ENCODE measurements around the gene GGA2.

The GGA2 gene, protein sequence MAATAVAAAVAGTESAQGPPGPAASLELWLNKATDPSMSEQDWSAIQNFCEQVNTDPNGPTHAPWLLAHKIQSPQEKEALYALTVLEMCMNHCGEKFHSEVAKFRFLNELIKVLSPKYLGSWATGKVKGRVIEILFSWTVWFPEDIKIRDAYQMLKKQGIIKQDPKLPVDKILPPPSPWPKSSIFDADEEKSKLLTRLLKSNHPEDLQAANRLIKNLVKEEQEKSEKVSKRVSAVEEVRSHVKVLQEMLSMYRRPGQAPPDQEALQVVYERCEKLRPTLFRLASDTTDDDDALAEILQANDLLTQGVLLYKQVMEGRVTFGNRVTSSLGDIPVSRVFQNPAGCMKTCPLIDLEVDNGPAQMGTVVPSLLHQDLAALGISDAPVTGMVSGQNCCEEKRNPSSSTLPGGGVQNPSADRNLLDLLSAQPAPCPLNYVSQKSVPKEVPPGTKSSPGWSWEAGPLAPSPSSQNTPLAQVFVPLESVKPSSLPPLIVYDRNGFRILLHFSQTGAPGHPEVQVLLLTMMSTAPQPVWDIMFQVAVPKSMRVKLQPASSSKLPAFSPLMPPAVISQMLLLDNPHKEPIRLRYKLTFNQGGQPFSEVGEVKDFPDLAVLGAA

DNA sequence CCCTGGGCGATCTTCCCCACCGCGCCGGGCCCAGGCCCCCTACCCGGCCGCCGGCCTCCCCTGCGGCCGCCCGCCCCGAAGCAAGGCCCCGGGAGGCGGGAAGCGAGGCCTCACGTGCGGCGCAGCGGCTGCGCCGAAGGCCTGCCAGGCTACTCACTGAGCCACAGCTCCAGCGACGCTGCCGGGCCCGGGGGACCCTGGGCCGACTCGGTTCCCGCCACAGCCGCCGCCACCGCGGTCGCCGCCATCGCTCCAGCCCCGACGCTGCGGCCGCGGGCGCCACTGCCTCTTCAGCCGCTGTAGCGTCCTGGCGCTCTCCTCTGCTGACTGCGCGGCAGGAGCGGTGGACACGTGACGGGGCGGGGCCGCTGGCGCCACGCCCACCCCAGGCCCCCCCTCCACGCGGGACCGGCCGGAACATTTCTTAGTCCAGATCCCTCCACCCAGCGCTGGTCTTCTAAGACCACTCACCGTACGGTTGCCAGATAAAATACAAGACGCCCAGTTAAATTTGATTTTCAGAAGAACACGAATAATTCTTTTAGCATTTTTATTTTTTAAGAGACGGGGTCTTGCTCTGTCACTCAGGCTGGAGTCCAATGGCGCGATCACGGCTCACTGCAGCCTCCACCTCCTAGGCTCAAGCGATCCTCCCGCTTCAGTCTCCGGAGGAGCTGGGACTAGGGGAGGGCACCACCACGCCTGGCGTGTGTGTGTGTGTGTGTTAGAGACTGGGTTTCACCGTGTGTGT, at the start of gene GGA2:
Gene GGA2 (minus strand): TSS at position 331 of the 751 bp plus-strand sequence. CDS start 83 bp downstream, at position 248.
- POLR2A ChIA-PET = interaction anchor here (0.6 to 1.6 kb wide), 5 partner anchors 21 to 1912 kb away, joined by 3 to 7 read pairs (median 5); partner anchors contain the start of genes EARS2 and UBFD1
- TF ChIP-seq, protein P1, sequence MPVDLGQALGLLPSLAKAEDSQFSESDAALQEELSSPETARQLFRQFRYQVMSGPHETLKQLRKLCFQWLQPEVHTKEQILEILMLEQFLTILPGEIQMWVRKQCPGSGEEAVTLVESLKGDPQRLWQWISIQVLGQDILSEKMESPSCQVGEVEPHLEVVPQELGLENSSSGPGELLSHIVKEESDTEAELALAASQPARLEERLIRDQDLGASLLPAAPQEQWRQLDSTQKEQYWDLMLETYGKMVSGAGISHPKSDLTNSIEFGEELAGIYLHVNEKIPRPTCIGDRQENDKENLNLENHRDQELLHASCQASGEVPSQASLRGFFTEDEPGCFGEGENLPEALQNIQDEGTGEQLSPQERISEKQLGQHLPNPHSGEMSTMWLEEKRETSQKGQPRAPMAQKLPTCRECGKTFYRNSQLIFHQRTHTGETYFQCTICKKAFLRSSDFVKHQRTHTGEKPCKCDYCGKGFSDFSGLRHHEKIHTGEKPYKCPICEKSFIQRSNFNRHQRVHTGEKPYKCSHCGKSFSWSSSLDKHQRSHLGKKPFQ (tag by site-specific recombination; IDR thresholded peaks at IDR 0.05) = no peak
- TF ChIP-seq ZNF266 (tag by site-specific recombination; IDR thresholded peaks at IDR 0.05; ENCODE audit: low read depth) (no peak), RBAK (tag by site-specific recombination; IDR thresholded peaks at IDR 0.05) (no peak), ZNF335 (tag by site-specific recombination; conservative IDR thresholded peaks at IDR 0.05) (peak; percentile 81), ZNF214 (tag by site-specific recombination; IDR thresholded peaks at IDR 0.05; ENCODE audit: borderline replicate concordance) (no peak), ZBTB17 (tag by site-specific recombination; IDR thresholded peaks at IDR 0.05) (peak; percentile 63; the same call in 1 of the 2 replicates), ZNF184 (tag by site-specific recombination; IDR thresholded peaks at IDR 0.05) (peak; percentile 32; the same call in 1 of the 2 replicates), ZNF664 (tag by site-specific recombination; IDR thresholded peaks at IDR 0.05) (no peak), ZBTB8A (tag by site-specific recombination; IDR thresholded peaks at IDR 0.05) (no peak), ZNF341 (tag by site-specific recombination; IDR thresholded peaks at IDR 0.05; ENCODE audit: low read depth) (no peak), ZNF585B (tag by site-specific recombination; IDR thresholded peaks at IDR 0.05) (no peak), ZXDB (tag by site-specific recombination; IDR thresholded peaks at IDR 0.05) (peak; percentile 36; the same call in 1 of the 2 replicates), ZNF324 (tag by site-specific recombination; IDR thresholded peaks at IDR 0.05) (no peak), KLF7 (tag by site-specific recombination; IDR thresholded peaks at IDR 0.05; ENCODE audit: borderline replicate concordance) (no peak), EGR2 (tag by site-specific recombination; IDR thresholded peaks at IDR 0.05; ENCODE audit: low read depth) (no peak), WT1 (tag by site-specific recombination; IDR thresholded peaks at IDR 0.05) (no peak), SALL2 (tag by site-specific recombination; IDR thresholded peaks at IDR 0.05; ENCODE audit: borderline replicate concordance) (no peak), ZNF555 (tag by site-specific recombination; conservative IDR thresholded peaks at IDR 0.05) (no peak), KLF1 (tag by site-specific recombination; IDR thresholded peaks at IDR 0.05) (peak; percentile 49)
- TF ChIP-seq, protein P2, sequence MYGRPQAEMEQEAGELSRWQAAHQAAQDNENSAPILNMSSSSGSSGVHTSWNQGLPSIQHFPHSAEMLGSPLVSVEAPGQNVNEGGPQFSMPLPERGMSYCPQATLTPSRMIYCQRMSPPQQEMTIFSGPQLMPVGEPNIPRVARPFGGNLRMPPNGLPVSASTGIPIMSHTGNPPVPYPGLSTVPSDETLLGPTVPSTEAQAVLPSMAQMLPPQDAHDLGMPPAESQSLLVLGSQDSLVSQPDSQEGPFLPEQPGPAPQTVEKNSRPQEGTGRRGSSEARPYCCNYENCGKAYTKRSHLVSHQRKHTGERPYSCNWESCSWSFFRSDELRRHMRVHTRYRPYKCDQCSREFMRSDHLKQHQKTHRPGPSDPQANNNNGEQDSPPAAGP (tag by site-specific recombination; IDR thresholded peaks at IDR 0.05) = no peak
- TF ChIP-seq, protein P3, sequence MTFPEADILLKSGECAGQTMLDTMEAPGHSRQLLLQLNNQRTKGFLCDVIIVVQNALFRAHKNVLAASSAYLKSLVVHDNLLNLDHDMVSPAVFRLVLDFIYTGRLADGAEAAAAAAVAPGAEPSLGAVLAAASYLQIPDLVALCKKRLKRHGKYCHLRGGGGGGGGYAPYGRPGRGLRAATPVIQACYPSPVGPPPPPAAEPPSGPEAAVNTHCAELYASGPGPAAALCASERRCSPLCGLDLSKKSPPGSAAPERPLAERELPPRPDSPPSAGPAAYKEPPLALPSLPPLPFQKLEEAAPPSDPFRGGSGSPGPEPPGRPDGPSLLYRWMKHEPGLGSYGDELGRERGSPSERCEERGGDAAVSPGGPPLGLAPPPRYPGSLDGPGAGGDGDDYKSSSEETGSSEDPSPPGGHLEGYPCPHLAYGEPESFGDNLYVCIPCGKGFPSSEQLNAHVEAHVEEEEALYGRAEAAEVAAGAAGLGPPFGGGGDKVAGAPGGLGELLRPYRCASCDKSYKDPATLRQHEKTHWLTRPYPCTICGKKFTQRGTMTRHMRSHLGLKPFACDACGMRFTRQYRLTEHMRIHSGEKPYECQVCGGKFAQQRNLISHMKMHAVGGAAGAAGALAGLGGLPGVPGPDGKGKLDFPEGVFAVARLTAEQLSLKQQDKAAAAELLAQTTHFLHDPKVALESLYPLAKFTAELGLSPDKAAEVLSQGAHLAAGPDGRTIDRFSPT (tag by site-specific recombination; IDR thresholded peaks at IDR 0.05) = no peak
- TF ChIP-seq, protein P4, sequence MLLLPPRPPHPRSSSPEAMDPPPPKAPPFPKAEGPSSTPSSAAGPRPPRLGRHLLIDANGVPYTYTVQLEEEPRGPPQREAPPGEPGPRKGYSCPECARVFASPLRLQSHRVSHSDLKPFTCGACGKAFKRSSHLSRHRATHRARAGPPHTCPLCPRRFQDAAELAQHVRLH (tag by site-specific recombination; IDR thresholded peaks at IDR 0.05) = peak; percentile 73; the same call in 1 of the 2 replicates
- TF ChIP-seq, protein P5, sequence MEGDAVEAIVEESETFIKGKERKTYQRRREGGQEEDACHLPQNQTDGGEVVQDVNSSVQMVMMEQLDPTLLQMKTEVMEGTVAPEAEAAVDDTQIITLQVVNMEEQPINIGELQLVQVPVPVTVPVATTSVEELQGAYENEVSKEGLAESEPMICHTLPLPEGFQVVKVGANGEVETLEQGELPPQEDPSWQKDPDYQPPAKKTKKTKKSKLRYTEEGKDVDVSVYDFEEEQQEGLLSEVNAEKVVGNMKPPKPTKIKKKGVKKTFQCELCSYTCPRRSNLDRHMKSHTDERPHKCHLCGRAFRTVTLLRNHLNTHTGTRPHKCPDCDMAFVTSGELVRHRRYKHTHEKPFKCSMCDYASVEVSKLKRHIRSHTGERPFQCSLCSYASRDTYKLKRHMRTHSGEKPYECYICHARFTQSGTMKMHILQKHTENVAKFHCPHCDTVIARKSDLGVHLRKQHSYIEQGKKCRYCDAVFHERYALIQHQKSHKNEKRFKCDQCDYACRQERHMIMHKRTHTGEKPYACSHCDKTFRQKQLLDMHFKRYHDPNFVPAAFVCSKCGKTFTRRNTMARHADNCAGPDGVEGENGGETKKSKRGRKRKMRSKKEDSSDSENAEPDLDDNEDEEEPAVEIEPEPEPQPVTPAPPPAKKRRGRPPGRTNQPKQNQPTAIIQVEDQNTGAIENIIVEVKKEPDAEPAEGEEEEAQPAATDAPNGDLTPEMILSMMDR (tag by site-specific recombination; IDR thresholded peaks at IDR 0.05) = no peak
- TF ChIP-seq, protein P6, sequence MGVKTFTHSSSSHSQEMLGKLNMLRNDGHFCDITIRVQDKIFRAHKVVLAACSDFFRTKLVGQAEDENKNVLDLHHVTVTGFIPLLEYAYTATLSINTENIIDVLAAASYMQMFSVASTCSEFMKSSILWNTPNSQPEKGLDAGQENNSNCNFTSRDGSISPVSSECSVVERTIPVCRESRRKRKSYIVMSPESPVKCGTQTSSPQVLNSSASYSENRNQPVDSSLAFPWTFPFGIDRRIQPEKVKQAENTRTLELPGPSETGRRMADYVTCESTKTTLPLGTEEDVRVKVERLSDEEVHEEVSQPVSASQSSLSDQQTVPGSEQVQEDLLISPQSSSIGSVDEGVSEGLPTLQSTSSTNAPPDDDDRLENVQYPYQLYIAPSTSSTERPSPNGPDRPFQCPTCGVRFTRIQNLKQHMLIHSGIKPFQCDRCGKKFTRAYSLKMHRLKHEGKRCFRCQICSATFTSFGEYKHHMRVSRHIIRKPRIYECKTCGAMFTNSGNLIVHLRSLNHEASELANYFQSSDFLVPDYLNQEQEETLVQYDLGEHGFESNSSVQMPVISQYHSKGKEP (tag by site-specific recombination; IDR thresholded peaks at IDR 0.05) = peak; percentile 35; the same call in 1 of the 2 replicates
- TF ChIP-seq, protein P7, sequence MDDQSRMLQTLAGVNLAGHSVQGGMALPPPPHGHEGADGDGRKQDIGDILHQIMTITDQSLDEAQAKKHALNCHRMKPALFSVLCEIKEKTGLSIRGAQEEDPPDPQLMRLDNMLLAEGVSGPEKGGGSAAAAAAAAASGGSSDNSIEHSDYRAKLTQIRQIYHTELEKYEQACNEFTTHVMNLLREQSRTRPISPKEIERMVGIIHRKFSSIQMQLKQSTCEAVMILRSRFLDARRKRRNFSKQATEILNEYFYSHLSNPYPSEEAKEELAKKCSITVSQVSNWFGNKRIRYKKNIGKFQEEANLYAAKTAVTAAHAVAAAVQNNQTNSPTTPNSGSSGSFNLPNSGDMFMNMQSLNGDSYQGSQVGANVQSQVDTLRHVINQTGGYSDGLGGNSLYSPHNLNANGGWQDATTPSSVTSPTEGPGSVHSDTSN (CRISPR knock-in tag; IDR thresholded peaks at IDR 0.05) = peak; percentile 83; the same call in 1 of the 2 replicates

More for the DNA sequence above, at the start of gene GGA2:
- Histone ChIP-seq H3K4me3 (ENCODE audit: low read depth, low read length) (peak within 1 kb of the TSS; percentile 83), H3K27ac (ENCODE audit: extremely low read depth, low read depth, low read length) (peak within 1 kb of the TSS; percentile 76; the same call in 1 of the 2 replicates), H3K4me1 (ENCODE audit: control insufficient read depth, insufficient read depth, low read length) (peaks cover 8% of the 10 kb centered on the region; the same call in 1 of the 2 replicates), H3K36me3 (ENCODE audit: control insufficient read depth in 2 of 2, insufficient read depth in 1 of 2, low read length in 2 of 2) (peaks cover 0 to 4% of the 10 kb centered on the region in 2 experiments; a peak in 1 of 3 replicates), H3K9me3 (ENCODE audit: control insufficient read depth, insufficient read depth, low read depth, low read length) (no peaks in the 10 kb centered on the region)
- CTCF ChIA-PET = no interaction called here

Data from HEK293 (cell line).